HG03064 (cell line): Measurements from ENCODE around the gene E2F4.

Experiments used
- ATAC-seq: cut with Tn5 transposase; IDR thresholded peaks from one replicate; pipeline ENCODE4 v1.9.1; 2021; ENCODE audit warnings: low read depth; ENCODE audit not compliant: unreplicated experiment

The E2F4 gene

GRCh38 chr16:67157106-67157748, 34.7 kb upstream of the E2F4 start:
- no peak for ATAC-seq

DNA sequence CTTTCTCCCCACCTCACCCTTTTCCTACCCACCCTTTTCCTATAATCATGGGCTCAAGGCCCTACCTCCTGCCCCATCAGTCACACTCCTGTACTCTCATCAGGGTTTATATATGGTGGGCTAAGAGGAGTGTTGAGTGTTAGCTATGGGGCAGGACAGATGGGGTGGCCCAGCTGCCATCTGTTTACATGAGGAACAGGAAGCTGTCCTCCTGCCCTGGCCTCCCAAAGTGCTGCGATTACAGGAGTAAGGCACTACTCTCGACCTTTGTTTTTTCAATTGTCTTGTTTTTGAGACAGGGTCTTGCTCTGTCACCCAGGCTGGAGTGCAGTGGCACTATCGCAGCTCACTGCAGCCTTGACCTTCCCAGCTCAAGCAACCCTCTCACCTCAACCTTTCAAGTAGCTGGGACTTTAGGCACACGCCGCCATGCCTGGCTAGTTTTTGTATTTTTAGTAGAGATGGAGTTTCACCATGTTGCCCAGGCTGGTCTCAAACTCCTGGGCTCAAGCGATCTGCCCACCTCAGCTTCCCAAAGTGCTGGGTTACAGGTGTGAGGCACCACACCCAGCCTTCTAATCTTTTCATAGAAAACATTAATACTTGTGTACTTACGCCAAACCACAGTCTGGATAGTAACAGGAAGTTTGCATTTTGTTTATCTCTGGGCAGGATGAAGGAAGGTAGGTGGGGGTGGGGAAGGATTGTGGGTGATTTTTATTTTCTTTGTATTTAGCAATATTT, 33.9 kb upstream of the E2F4 start:
- ATAC-seq, result no peak

GRCh38 chr16:67158637-67159600, 33.0 kb upstream of the E2F4 start:
- peak; percentile 34 for ATAC-seq

DNA sequence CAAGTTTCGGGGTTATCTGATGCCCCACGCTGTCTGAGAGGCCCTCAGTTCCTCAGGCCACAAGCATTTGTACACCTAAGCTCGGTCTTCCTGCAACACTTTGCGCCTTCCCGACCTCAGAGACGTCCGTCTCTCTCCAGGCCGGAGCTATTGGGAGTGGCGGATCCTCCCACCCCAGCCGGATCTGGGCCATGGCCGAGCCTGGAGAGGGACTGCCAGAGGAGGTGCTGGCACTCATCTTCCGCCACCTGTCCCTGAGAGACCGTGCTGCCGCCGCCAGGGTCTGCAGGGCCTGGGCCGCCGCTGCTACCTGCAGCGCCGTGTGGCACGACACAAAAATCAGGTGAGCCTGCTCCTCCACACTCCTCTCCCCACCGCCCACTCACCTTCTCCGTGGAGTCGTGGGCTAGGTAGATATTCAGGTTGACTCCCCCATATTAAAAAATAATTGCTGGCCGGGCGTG, 30.3 kb upstream of the E2F4 start:
- no peak for ATAC-seq

GRCh38 chr16:67162506-67163163, 29.3 kb upstream of the E2F4 start:
- ATAC-seq, result no peak

GRCh38 chr16:67163164-67163998, 28.6 kb upstream of the E2F4 start:
- ATAC-seq, result no peak

- ATAC-seq, result no peak
These were observed 27.9 kb upstream of the E2F4 start for GRCh38 chr16:67163999-67164558.

GRCh38 chr16:67164599-67165061, 27.3 kb upstream of the E2F4 start, which contains the start of gene HSF4:
TSS of gene HSF4 (plus strand) at chr16:67164745. CDS start at chr16:67164812, 67 bp downstream.
- no peak for ATAC-seq

DNA sequence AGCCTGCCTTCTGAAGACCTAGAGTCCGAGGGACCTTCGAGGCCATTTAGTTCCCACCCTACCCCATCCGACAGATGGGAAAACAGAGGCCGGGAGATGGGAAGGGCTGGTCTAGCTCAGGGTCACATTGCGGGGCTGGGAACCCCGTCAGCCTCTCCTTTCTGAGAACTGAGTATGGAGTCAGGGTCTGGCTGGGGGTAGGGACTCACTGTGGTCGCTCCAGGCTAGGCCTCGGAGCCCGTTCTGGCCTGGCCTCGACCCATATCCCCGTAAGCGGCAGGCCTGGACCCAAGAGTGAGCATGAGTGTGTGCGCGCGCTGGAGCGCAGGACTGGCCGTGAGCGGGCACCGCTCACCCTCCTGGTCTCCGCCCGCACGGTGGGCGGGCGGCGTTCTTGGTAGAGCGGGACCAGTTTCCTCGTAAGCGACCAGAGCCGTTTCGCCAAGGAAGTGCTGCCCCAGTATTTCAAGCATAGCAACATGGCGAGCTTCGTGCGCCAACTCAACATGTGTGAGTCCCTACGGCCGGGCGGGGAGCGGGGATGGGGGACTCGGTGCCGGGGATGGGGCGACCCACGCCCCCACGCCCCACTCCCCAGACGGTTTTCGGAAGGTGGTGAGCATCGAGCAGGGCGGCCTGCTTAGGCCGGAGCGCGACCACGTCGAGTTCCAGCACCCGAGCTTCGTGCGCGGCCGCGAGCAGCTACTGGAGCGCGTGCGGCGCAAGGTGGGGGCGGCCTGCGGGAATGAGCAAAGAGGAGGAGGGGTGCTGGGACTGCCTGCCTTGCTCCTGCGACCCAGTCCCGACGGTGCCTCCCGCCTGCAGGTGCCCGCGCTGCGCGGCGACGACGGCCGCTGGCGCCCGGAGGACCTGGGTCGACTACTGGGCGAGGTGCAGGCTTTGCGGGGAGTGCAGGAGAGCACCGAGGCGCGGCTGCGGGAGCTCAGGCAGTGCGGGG, 26.6 kb upstream of the E2F4 start:
- ATAC-seq, result no peak

GRCh38 chr16:67166110-67166547, 25.8 kb upstream of the E2F4 start:
- ATAC-seq, result no peak

GRCh38 chr16:67166598-67167168, 25.3 kb upstream of the E2F4 start:
- no peak for ATAC-seq

DNA sequence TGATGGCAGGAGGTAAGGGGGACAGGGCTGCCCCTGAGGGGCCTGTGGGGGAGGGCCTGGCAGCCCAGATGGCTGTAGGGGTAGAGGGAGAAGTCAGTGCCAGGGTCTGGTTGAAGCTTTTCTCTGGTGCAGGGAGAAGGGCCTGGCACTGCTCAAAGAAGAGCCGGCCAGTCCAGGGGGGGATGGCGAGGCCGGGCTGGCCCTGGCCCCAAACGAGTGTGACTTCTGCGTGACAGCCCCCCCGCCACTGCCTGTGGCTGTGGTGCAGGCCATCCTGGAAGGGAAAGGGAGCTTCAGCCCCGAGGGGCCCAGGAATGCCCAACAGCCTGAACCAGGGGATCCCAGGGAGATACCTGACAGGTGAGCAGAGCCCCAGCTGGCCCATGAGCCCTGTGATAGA, 24.4 kb upstream of the E2F4 start:
- no peak for ATAC-seq

- no peak for ATAC-seq
These were observed 22.9 kb upstream of the E2F4 start for GRCh38 chr16:67169011-67169451.

- peak; percentile 4 for ATAC-seq
These were observed 22.2 kb upstream of the E2F4 start for GRCh38 chr16:67169642-67170167.

DNA sequence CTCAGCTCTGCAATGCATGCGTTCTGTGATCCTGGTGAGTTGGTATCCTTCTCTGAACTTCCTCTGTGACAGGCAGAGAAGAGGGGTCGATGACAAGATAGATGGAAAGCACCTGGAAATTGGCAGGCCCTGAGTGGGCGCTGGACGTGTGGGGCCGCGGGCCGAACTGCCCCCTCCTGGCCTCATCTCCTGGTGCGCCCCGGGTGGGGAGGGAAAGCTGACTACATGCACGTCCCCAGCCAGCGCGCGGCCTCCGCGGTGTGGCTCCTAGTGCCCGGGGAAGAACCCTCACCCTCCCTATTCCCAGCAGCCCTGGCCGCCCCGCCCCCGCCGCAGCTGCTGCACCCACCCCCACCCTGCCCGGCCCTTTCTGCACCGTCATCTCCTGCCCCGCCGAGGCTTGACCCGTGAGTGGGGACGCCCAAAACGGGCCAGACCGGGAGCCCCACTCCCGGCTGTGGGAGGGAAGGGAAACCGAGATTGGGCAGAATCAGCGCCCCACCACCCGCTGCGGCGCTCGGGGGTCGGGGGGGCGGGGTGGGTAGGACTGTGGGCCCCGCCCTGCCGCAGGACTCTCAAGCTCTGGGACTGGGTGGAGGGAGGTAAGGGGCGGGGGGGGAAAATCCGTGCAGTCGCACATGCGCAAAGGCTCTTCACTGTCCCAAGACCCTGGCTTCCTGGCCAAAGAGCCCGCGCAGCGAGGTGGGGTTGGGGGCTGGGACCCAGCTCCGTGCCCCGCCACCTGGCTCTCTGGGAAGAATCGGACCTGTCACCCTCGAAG, 21.6 kb upstream of the E2F4 start, which contains the start of gene NOL3:
Gene NOL3, plus strand, starts transcription at position 371 of the 781 bp plus-strand sequence.
- peak; percentile 39 for ATAC-seq

GRCh38 chr16:67170949-67171649, 20.9 kb upstream of the E2F4 start:
- no peak for ATAC-seq
